GM21367 (cell line): ENCODE results near the gene RBM23.

Source experiments
- ATAC-seq: cut with Tn5 transposase; IDR thresholded peaks from one replicate; pipeline ENCODE4 v1.9.1; 2021; ENCODE audit not compliant: unreplicated experiment

Gene RBM23

DNA sequence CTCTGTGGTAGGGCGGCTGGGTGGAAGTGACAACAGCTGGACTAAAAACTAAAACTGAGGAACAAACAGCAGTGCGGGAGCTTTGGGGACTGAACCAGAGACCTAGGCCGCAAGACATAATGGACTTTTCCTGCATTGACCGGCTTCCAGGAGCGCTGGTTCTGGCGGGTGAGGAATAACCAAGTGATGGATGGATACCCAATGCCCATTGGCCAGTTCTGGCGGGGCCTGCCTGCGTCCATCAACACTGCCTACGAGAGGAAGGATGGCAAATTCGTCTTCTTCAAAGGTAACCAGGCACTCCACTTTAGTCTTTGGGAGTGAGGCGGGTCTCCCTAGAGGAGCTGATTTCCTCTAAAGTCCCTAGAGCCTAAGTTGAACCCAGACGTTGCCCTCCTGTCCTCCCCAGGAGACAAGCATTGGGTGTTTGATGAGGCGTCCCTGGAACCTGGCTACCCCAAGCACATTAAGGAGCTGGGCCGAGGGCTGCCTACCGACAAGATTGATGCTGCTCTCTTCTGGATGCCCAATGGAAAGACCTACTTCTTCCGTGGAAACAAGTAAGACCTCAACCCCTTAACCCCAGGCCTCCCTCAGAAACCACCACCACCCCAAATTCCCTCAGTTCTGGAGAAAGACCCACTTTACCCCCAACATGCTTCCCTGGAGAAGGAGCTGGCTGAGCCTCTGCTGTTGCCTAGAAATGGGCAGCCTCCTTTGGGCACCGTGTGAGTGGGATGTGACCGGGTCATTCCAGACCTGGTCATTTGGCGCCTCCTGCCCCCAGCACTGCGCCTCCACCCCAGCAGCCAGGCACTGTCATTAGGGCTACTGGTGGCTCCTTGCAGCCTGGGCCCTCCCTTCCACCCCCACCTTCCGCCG lies 74.5 kb downstream of the RBM23 start:
- no peak for ATAC-seq
